OCI-LY3 (cell line): ENCODE measurements around the gene ADAMTS16.

Experiments used
- H2AFZ ChIP-seq: fragments of 200-600, 300-600 bp; shearing (Covaris generic); 2 replicates; pipeline ENCODE4 v1.6.0; 2014; ENCODE audit warnings: antibody characterized with exemption, low read depth, low read length
- H3K27ac ChIP-seq: fragments of 200-600, 300-600 bp; sonication (generic); 2 replicates; pipeline ENCODE4 v1.5.1; 2014; ENCODE audit warnings: mild to moderate bottlenecking, low read length, moderate library complexity, mixed read lengths
- H3K27me3 ChIP-seq: fragments of 200-600, 300-600 bp; sonication (generic); 2 replicates; pipeline ENCODE4 v1.6.1; 2014; ENCODE audit warnings: low read depth, low read length, mixed read lengths
- H3K36me3 ChIP-seq: fragments of 200-600, 300-600 bp; sonication (generic); replicated peaks from 2 replicates; pipeline ENCODE3; 2014; ENCODE audit warnings: low read depth, low read length, mixed read lengths
- H3K4me1 ChIP-seq: fragments of 300-600, 200-600 bp; sonication (generic); 2 replicates; pipeline ENCODE4 v1.6.1; 2014; ENCODE audit warnings: low read length, mixed read lengths
- H3K4me2 ChIP-seq: fragments of 200-600, 300-600 bp; sonication (generic); 2 replicates; pipeline ENCODE4 v1.6.1; 2014; ENCODE audit warnings: low read length, mixed read lengths
- H3K4me3 ChIP-seq: fragments of 300-600, 200-600 bp; sonication (generic); 2 replicates; pipeline ENCODE4 v1.5.1; 2014; ENCODE audit warnings: antibody characterized with exemption, mild to moderate bottlenecking, low read length, moderate library complexity
- H3K79me2 ChIP-seq: fragments of 300-600, 200-600 bp; shearing (Covaris generic); 2 replicates; pipeline ENCODE4 v1.6.1; 2014; ENCODE audit warnings: mild to moderate bottlenecking, low read length, mixed read lengths
- H3K9ac ChIP-seq: fragments of 300-600, 200-600 bp; shearing (Covaris generic); 2 replicates; pipeline ENCODE4 v1.6.0; 2014; ENCODE audit warnings: mild to moderate bottlenecking, low read length, moderate library complexity
- H3K9me3 ChIP-seq: fragments of 200-600, 300-600 bp; shearing (Covaris generic); 2 replicates; pipeline ENCODE4 v1.6.1; 2014; ENCODE audit warnings: low read length, mixed read lengths; ENCODE audit not compliant: insufficient read depth
- H4K20me1 ChIP-seq: fragments of 200-600, 300-600 bp; sonication (generic); 2 replicates; pipeline ENCODE4 v1.6.1; 2016; ENCODE audit warnings: low read length, mixed read lengths; ENCODE audit not compliant: insufficient read depth
- CTCF ChIP-seq: fragments of 200-600, 300-600 bp; sonication (generic); IDR thresholded peaks from 2 replicates; pipeline ENCODE4 v1.5.1; 2014; ENCODE audit warnings: antibody characterized with exemption, low read length, low read depth
- EZH2phosphoT487 ChIP-seq: fragments of 200-600 bp; shearing (Covaris generic); IDR thresholded peaks from 2 replicates; pipeline ENCODE4 v1.6.1; 2018; ENCODE audit warnings: antibody characterized with exemption, mixed run types, low read depth

ADAMTS16 gene

GRCh38 chr5:5246736-5247135 is 106.6 kb downstream of the ADAMTS16 start:
- Histone ChIP-seq H3K27ac (no peak overlapping the region), H3K27me3 (no peaks in the 10 kb centered on the region), H3K36me3 (no peaks in the 10 kb centered on the region), H3K4me1 (no peaks in the 10 kb centered on the region), H2AFZ (no peak overlapping the region), H3K79me2 (no peaks in the 10 kb centered on the region), H3K9me3 (no peaks in the 10 kb centered on the region), H3K4me2 (no peak overlapping the region), H3K9ac (no peak overlapping the region), H4K20me1 (no peaks in the 10 kb centered on the region), H3K4me3 (no peak overlapping the region)
- TF ChIP-seq CTCF: no peak
- TF ChIP-seq EZH2phosphoT487: no peak

- no peak overlapping the region for H3K4me3 ChIP-seq
- H3K4me1 ChIP-seq: no peaks in the 10 kb centered on the region
- TF ChIP-seq CTCF (no peak), EZH2phosphoT487 (no peak)
- H4K20me1 ChIP-seq: no peaks in the 10 kb centered on the region
- no peaks in the 10 kb centered on the region; the same call in 1 of the 2 replicates for H3K9me3 ChIP-seq
- H3K9ac ChIP-seq: no peak overlapping the region
- no peaks in the 10 kb centered on the region for H3K27me3 ChIP-seq
- H3K27ac ChIP-seq: no peak overlapping the region
- no peaks in the 10 kb centered on the region for H3K36me3 ChIP-seq
- H2AFZ ChIP-seq: no peak overlapping the region
- H3K4me2 ChIP-seq: no peak overlapping the region
- no peaks in the 10 kb centered on the region for H3K79me2 ChIP-seq
These were observed 110.6 kb downstream of the ADAMTS16 start for GRCh38 chr5:5250758-5251157.

GRCh38 chr5:5252106-5252505 is 112.0 kb downstream of the ADAMTS16 start:
- Histone ChIP-seq H3K9me3 (no peaks in the 10 kb centered on the region; the same call in 1 of the 2 replicates), H3K27me3 (no peaks in the 10 kb centered on the region), H4K20me1 (no peaks in the 10 kb centered on the region), H3K27ac (no peak overlapping the region), H3K9ac (no peak overlapping the region), H2AFZ (no peak overlapping the region), H3K4me2 (no peak overlapping the region), H3K4me3 (no peak overlapping the region), H3K79me2 (no peaks in the 10 kb centered on the region), H3K4me1 (no peaks in the 10 kb centered on the region), H3K36me3 (no peaks in the 10 kb centered on the region)
- TF ChIP-seq EZH2phosphoT487 (no peak), CTCF (no peak)

GRCh38 chr5:5257353-5257752 is 117.2 kb downstream of the ADAMTS16 start:
- no peak overlapping the region for H3K4me2 ChIP-seq
- no peaks in the 10 kb centered on the region; the same call in 1 of the 2 replicates for H3K9me3 ChIP-seq
- H3K27ac ChIP-seq: no peak overlapping the region
- no peak overlapping the region for H2AFZ ChIP-seq
- no peak overlapping the region for H3K4me3 ChIP-seq
- no peak overlapping the region for H3K9ac ChIP-seq
- H4K20me1 ChIP-seq: no peaks in the 10 kb centered on the region
- no peaks in the 10 kb centered on the region for H3K27me3 ChIP-seq
- H3K4me1 ChIP-seq: no peaks in the 10 kb centered on the region
- H3K36me3 ChIP-seq: no peaks in the 10 kb centered on the region
- no peaks in the 10 kb centered on the region for H3K79me2 ChIP-seq
- TF ChIP-seq EZH2phosphoT487 (no peak), CTCF (no peak)
